Kidney (tissue), 14 donors: ENCODE data around the gene LPIN1. TPM values are rescaled to one million over a fixed set of nuclear protein-coding genes. Genes with fewer than 3 reads are reported as not detected.

Experiments
- DNase-seq, 5 donors: peaks; one replicate each; pipeline ENCODE4 v3.0.0-alpha.2; 2013 to 2020
- FAIRE-seq: peaks from 2 replicates; lab custom pipeline; 2012; peaks lifted over from hg19 to GRCh38; lab: Jason Lieb, UNC
- H3K27ac ChIP-seq, 2 donors: one replicate each; pipeline ENCODE4 v1.7.0; 2013; ENCODE audit warnings: low read depth in 2 of 2, low read length in 2 of 2, inconsistent platforms in 1 of 2
- H3K27me3 ChIP-seq: one replicate; pipeline ENCODE4 v1.7.1; 2013; ENCODE audit warnings: low read length, inconsistent platforms; ENCODE audit not compliant: control insufficient read depth, insufficient read depth
- H3K36me3 ChIP-seq, 3 donors: one replicate each; pipeline versions ENCODE4 v1.7.0 to v1.7.1; 2013; ENCODE audit warnings: low read length in 3 of 3, control low read depth in 1 of 3, inconsistent platforms in 1 of 3; ENCODE audit not compliant: insufficient read depth in 3 of 3, control insufficient read depth in 2 of 3
- H3K4me1 ChIP-seq, 3 donors: one replicate each; pipeline versions ENCODE4 v1.7.0 to v1.7.1; 2013; ENCODE audit warnings: low read length in 3 of 3, inconsistent platforms in 1 of 3, low read depth in 1 of 3; ENCODE audit not compliant: control insufficient read depth in 2 of 3, insufficient read depth in 2 of 3
- H3K4me3 ChIP-seq, 3 donors: one replicate each; pipeline versions ENCODE4 v1.7.0 to v1.8.1; 2013; ENCODE audit warnings: low read length in 3 of 3, control low read depth in 1 of 3, inconsistent platforms in 1 of 3
- H3K9ac ChIP-seq, 3 donors: one replicate each; pipeline versions ENCODE4 v1.7.0 to v1.7.1; 2013; ENCODE audit warnings: low read length in 3 of 3, control low read depth in 1 of 3, inconsistent platforms in 1 of 3
- H3K9me3 ChIP-seq, 3 donors: one replicate each; pipeline versions ENCODE4 v1.7.0 to v1.7.1; 2013; ENCODE audit warnings: low read length in 3 of 3, control low read depth in 1 of 3, inconsistent platforms in 1 of 3; ENCODE audit not compliant: control insufficient read depth in 2 of 3, insufficient read depth in 1 of 3
- intact Hi-C: fragments of 100-400 bp; cut with DNase I; formaldehyde crosslinking; loops from one replicate; pipeline ENCODE4 v1.11.1; 2022
- polyA plus RNA-seq: library from polyadenylated mRNA; stranded (reverse); fragments of 350-450 nt; fragmentation: Illumina TruSeq; extraction: RNeasy Lipid Tissue Mini Kit (QIAGEN cat#74804); gene quantifications from one replicate; pipeline ENCODE4 v1.2.3, GENCODE V29; 2014; ENCODE audit warnings: low read depth, low replicate concordance; ENCODE audit not compliant: insufficient read depth
- total RNA-seq: library from RNA; stranded (reverse); fragmentation: NEBNext Ultra II Directional; extraction: Animal tissue kit (Norgen Biotek cat#: 25700); gene quantifications from one replicate; pipeline ENCODE4 v1.2.1, GENCODE V29; 2021
- TF ChIP-seq, protein P1 (sequence below): IDR thresholded peaks from 3 replicates; pipeline ENCODE4 v1.5.1; 2012; ENCODE audit warnings: mild to moderate bottlenecking, moderate library complexity, borderline replicate concordance; ENCODE audit not compliant: insufficient read depth; ENCODE audit errors: extremely low read depth
- donor health status: control.
- donor health status: control.
- donor health status: control.
- donor health status: control.
- donor health status: control.
- donor health status: DM: yes; HTN: yes; CAD: no.
- donor health status: Normal renal cell carcinoma (clear cell type).

Gene LPIN1
- total and polyA plus RNA-seq, 2 donors from 2014 or later = 11.8 to 36.8 TPM

- Histone ChIP-seq H3K27ac (no peak overlapping the region), H3K4me3 (no peak overlapping the region), H3K9ac (no peak overlapping the region), H3K9me3 (no peaks in the 10 kb centered on the region), H3K4me1 (no peaks in the 10 kb centered on the region), H3K36me3 (no peaks in the 10 kb centered on the region), H3K27me3 (no peaks in the 10 kb centered on the region)
- TF ChIP-seq, protein P1, sequence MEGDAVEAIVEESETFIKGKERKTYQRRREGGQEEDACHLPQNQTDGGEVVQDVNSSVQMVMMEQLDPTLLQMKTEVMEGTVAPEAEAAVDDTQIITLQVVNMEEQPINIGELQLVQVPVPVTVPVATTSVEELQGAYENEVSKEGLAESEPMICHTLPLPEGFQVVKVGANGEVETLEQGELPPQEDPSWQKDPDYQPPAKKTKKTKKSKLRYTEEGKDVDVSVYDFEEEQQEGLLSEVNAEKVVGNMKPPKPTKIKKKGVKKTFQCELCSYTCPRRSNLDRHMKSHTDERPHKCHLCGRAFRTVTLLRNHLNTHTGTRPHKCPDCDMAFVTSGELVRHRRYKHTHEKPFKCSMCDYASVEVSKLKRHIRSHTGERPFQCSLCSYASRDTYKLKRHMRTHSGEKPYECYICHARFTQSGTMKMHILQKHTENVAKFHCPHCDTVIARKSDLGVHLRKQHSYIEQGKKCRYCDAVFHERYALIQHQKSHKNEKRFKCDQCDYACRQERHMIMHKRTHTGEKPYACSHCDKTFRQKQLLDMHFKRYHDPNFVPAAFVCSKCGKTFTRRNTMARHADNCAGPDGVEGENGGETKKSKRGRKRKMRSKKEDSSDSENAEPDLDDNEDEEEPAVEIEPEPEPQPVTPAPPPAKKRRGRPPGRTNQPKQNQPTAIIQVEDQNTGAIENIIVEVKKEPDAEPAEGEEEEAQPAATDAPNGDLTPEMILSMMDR = no peak
- intact Hi-C loops = no loop called here
- DNase-seq (no peak), FAIRE-seq (no peak)
Measured at GRCh38 chr2:11719230-11719977, 27.0 kb upstream of the LPIN1 start.

GRCh38 chr2:11720752-11721151 lies 25.7 kb upstream of the LPIN1 start:
- DNase-seq (no peak), FAIRE-seq (no peak)
- Histone ChIP-seq H3K27me3 (no peaks in the 10 kb centered on the region), H3K9ac (no peak overlapping the region), H3K4me3 (no peak overlapping the region), H3K27ac (no peak overlapping the region), H3K4me1 (no peaks in the 10 kb centered on the region), H3K9me3 (no peaks in the 10 kb centered on the region), H3K36me3 (no peaks in the 10 kb centered on the region)
- intact Hi-C loops = no loop called here
- TF ChIP-seq, protein P1 = no peak

- Histone ChIP-seq H3K9me3 (no peaks in the 10 kb centered on the region), H3K27me3 (no peaks in the 10 kb centered on the region), H3K4me1 (no peaks in the 10 kb centered on the region), H3K27ac (no peak overlapping the region), H3K36me3 (no peaks in the 10 kb centered on the region), H3K4me3 (no peak overlapping the region), H3K9ac (no peak overlapping the region)
- TF ChIP-seq, protein P1 = no peak
- intact Hi-C loops = no loop called here
- no peak for FAIRE-seq
- no peak for DNase-seq
Measured at GRCh38 chr2:11722292-11723060, 24.0 kb upstream of the LPIN1 start.
